ENCODE data around the gene E2F3.

E2F3 gene

GRCh38 chr6:20365456-20365855 lies 36.2 kb upstream of the E2F3 start:
- Histone ChIP-seq H3K4me1 (ENCODE audit: insufficient read depth, insufficient read length) (no peaks in the 10 kb centered on the region), H3K9me3 (ENCODE audit: insufficient read depth, low read length) (no peaks in the 10 kb centered on the region), H3K4me3 (ENCODE audit: insufficient read length, low read depth) (no peak overlapping the region), H3K36me3 (ENCODE audit: insufficient read depth, insufficient read length, low read length) (no peaks in the 10 kb centered on the region), H3K27me3 (ENCODE audit: insufficient read depth, insufficient read length) (no peaks in the 10 kb centered on the region), H3K9ac (ENCODE audit: insufficient read length, low read depth) (no peak overlapping the region)
- DNase-seq (ENCODE audit: low read depth, low spot score), result no peak
- TF ChIP-seq ZNF274 (IDR thresholded peaks at IDR 0.05; ENCODE audit: low read depth, low read length) (no peak), SUZ12 (IDR thresholded peaks at IDR 0.05; ENCODE audit: extremely low read depth, insufficient read depth, insufficient read length) (no peak), YY1 (IDR thresholded peaks at IDR 0.05; ENCODE audit: insufficient read depth, insufficient read length) (no peak)

GRCh38 chr6:20366082-20366830 lies 35.4 kb upstream of the E2F3 start:
- Histone ChIP-seq H3K9ac (ENCODE audit: insufficient read length, low read depth) (no peak overlapping the region), H3K27me3 (ENCODE audit: insufficient read depth, insufficient read length) (no peaks in the 10 kb centered on the region), H3K4me3 (ENCODE audit: insufficient read length, low read depth) (no peak overlapping the region), H3K36me3 (ENCODE audit: insufficient read depth, insufficient read length, low read length) (no peaks in the 10 kb centered on the region), H3K9me3 (ENCODE audit: insufficient read depth, low read length) (no peaks in the 10 kb centered on the region), H3K4me1 (ENCODE audit: insufficient read depth, insufficient read length) (no peaks in the 10 kb centered on the region)
- TF ChIP-seq YY1 (IDR thresholded peaks at IDR 0.05; ENCODE audit: insufficient read depth, insufficient read length) (no peak), SUZ12 (IDR thresholded peaks at IDR 0.05; ENCODE audit: extremely low read depth, insufficient read depth, insufficient read length) (no peak), ZNF274 (IDR thresholded peaks at IDR 0.05; ENCODE audit: low read depth, low read length) (no peak)
- no peak for DNase-seq (ENCODE audit: low read depth, low spot score)

- DNase-seq (ENCODE audit: low read depth, low spot score), result no peak
- no peaks in the 10 kb centered on the region for H3K4me1 ChIP-seq (ENCODE audit: insufficient read depth, insufficient read length)
- TF ChIP-seq ZNF274 (IDR thresholded peaks at IDR 0.05; ENCODE audit: low read depth, low read length) (no peak), YY1 (IDR thresholded peaks at IDR 0.05; ENCODE audit: insufficient read depth, insufficient read length) (no peak), SUZ12 (IDR thresholded peaks at IDR 0.05; ENCODE audit: extremely low read depth, insufficient read depth, insufficient read length) (no peak)
- no peak overlapping the region for H3K9ac ChIP-seq (ENCODE audit: insufficient read length, low read depth)
- H3K36me3 ChIP-seq (ENCODE audit: insufficient read depth, insufficient read length, low read length), result no peaks in the 10 kb centered on the region
- H3K9me3 ChIP-seq (ENCODE audit: insufficient read depth, low read length), result no peaks in the 10 kb centered on the region
- no peak overlapping the region for H3K4me3 ChIP-seq (ENCODE audit: insufficient read length, low read depth)
- H3K27me3 ChIP-seq (ENCODE audit: insufficient read depth, insufficient read length), result no peaks in the 10 kb centered on the region
Measured at GRCh38 chr6:20367743-20368485, 33.8 kb upstream of the E2F3 start.

GRCh38 chr6:20370393-20370792 lies 31.3 kb upstream of the E2F3 start:
- no peak for TF ChIP-seq SUZ12 (IDR thresholded peaks at IDR 0.05; ENCODE audit: extremely low read depth, insufficient read depth, insufficient read length)
- no peak for TF ChIP-seq ZNF274 (IDR thresholded peaks at IDR 0.05; ENCODE audit: low read depth, low read length)
- no peak for TF ChIP-seq YY1 (IDR thresholded peaks at IDR 0.05; ENCODE audit: insufficient read depth, insufficient read length)
- no peaks in the 10 kb centered on the region for H3K27me3 ChIP-seq (ENCODE audit: insufficient read depth, insufficient read length)
- H3K9me3 ChIP-seq (ENCODE audit: insufficient read depth, low read length), result no peaks in the 10 kb centered on the region
- H3K4me1 ChIP-seq (ENCODE audit: insufficient read depth, insufficient read length), result no peaks in the 10 kb centered on the region
- H3K36me3 ChIP-seq (ENCODE audit: insufficient read depth, insufficient read length, low read length), result no peaks in the 10 kb centered on the region
- no peak overlapping the region for H3K9ac ChIP-seq (ENCODE audit: insufficient read length, low read depth)
- DNase-seq (ENCODE audit: low read depth, low spot score), result no peak
- H3K4me3 ChIP-seq (ENCODE audit: insufficient read length, low read depth), result no peak overlapping the region

- Histone ChIP-seq H3K4me1 (ENCODE audit: insufficient read depth, insufficient read length) (no peaks in the 10 kb centered on the region), H3K9me3 (ENCODE audit: insufficient read depth, low read length) (no peaks in the 10 kb centered on the region), H3K4me3 (ENCODE audit: insufficient read length, low read depth) (no peak overlapping the region), H3K36me3 (ENCODE audit: insufficient read depth, insufficient read length, low read length) (no peaks in the 10 kb centered on the region), H3K9ac (ENCODE audit: insufficient read length, low read depth) (no peak overlapping the region), H3K27me3 (ENCODE audit: insufficient read depth, insufficient read length) (no peaks in the 10 kb centered on the region)
- TF ChIP-seq YY1 (IDR thresholded peaks at IDR 0.05; ENCODE audit: insufficient read depth, insufficient read length), result no peak
- TF ChIP-seq ZNF274 (IDR thresholded peaks at IDR 0.05; ENCODE audit: low read depth, low read length), result no peak
- TF ChIP-seq SUZ12 (IDR thresholded peaks at IDR 0.05; ENCODE audit: extremely low read depth, insufficient read depth, insufficient read length), result no peak
- DNase-seq (ENCODE audit: low read depth, low spot score), result no peak
Measured at GRCh38 chr6:20370801-20371200, 30.9 kb upstream of the E2F3 start.

GRCh38 chr6:20375436-20375835 lies 26.2 kb upstream of the E2F3 start:
- DNase-seq (ENCODE audit: low read depth, low spot score), result no peak
- H3K9me3 ChIP-seq (ENCODE audit: insufficient read depth, low read length), result no peaks in the 10 kb centered on the region
- no peaks in the 10 kb centered on the region for H3K4me1 ChIP-seq (ENCODE audit: insufficient read depth, insufficient read length)
- H3K36me3 ChIP-seq (ENCODE audit: insufficient read depth, insufficient read length, low read length), result no peaks in the 10 kb centered on the region
- H3K27me3 ChIP-seq (ENCODE audit: insufficient read depth, insufficient read length), result no peaks in the 10 kb centered on the region
- no peak overlapping the region for H3K9ac ChIP-seq (ENCODE audit: insufficient read length, low read depth)
- no peak overlapping the region for H3K4me3 ChIP-seq (ENCODE audit: insufficient read length, low read depth)
- no peak for TF ChIP-seq ZNF274 (IDR thresholded peaks at IDR 0.05; ENCODE audit: low read depth, low read length)
- no peak for TF ChIP-seq SUZ12 (IDR thresholded peaks at IDR 0.05; ENCODE audit: extremely low read depth, insufficient read depth, insufficient read length)
- no peak for TF ChIP-seq YY1 (IDR thresholded peaks at IDR 0.05; ENCODE audit: insufficient read depth, insufficient read length)

- TF ChIP-seq YY1 (IDR thresholded peaks at IDR 0.05; ENCODE audit: insufficient read depth, insufficient read length) (no peak), ZNF274 (IDR thresholded peaks at IDR 0.05; ENCODE audit: low read depth, low read length) (no peak), SUZ12 (IDR thresholded peaks at IDR 0.05; ENCODE audit: extremely low read depth, insufficient read depth, insufficient read length) (no peak)
- DNase-seq (ENCODE audit: low read depth, low spot score), result no peak
- H3K9ac ChIP-seq (ENCODE audit: insufficient read length, low read depth), result no peak overlapping the region
Measured at GRCh38 chr6:20377623-20378265, 23.9 kb upstream of the E2F3 start.

More at GRCh38 chr6:20377623-20378265, 23.9 kb upstream of the E2F3 start:
- Histone ChIP-seq H3K4me3 (ENCODE audit: insufficient read length, low read depth) (no peak overlapping the region), H3K4me1 (ENCODE audit: insufficient read depth, insufficient read length) (no peaks in the 10 kb centered on the region), H3K36me3 (ENCODE audit: insufficient read depth, insufficient read length, low read length) (no peaks in the 10 kb centered on the region), H3K27me3 (ENCODE audit: insufficient read depth, insufficient read length) (no peaks in the 10 kb centered on the region), H3K9me3 (ENCODE audit: insufficient read depth, low read length) (no peaks in the 10 kb centered on the region; the same call in 1 of the 2 replicates)
